ENCODE results near the gene LY86. TPM values are rescaled to one million over a fixed set of nuclear protein-coding genes. Genes with fewer than 3 reads are reported as not detected.

The LY86 gene
- total RNA-seq, 4 donors from 2014 or later, result 1.2 to 1.8 (median 1.3) TPM

- H3K36me3 ChIP-seq, result no peaks in the 10 kb centered on the region
- H3K9me3 ChIP-seq, result no peaks in the 10 kb centered on the region
- TF ChIP-seq POLR2A (IDR thresholded peaks at IDR 0.05; ENCODE audit: low read depth) (no peak), POLR2AphosphoS5 (IDR thresholded peaks at IDR 0.05) (no peak), CTCF (IDR thresholded peaks at IDR 0.05) (no peak), EP300 (IDR thresholded peaks at IDR 0.05) (no peak)
- intact Hi-C loops (cut with DNase I), result no loop called here
- 100% methylated on average over 1 of the region's 1 CpG for WGBS
- DNase-seq (ENCODE audit: extremely low spot score), result no peak
- H3K4me1 ChIP-seq, result peaks cover 0 to 22% (median 3%) of the 10 kb centered on the region in 4 donors
- H3K27me3 ChIP-seq, result no peaks in the 10 kb centered on the region
- H3K4me3 ChIP-seq, result no peak overlapping the region
- H3K27ac ChIP-seq (replicated peaks in 1 of 4), result no peak overlapping the region
Measured at GRCh38 chr6:6587696-6588063, 840 bp upstream of the LY86 start.

- peak; percentile 45 for DNase-seq (ENCODE audit: extremely low spot score)
- Histone ChIP-seq H3K9me3 (no peaks in the 10 kb centered on the region), H3K27ac (replicated peaks in 1 of 4) (no peak overlapping the region), H3K4me1 (peaks cover 0 to 35% (median 3%) of the 10 kb centered on the region in 4 donors), H3K36me3 (no peaks in the 10 kb centered on the region), H3K4me3 (peak overlapping the region in 2 of 4 donors; percentile 3 to 29), H3K27me3 (no peaks in the 10 kb centered on the region)
- intact Hi-C loops (cut with DNase I), result no loop called here
- TF ChIP-seq POLR2A (IDR thresholded peaks at IDR 0.05; ENCODE audit: low read depth) (no peak), EP300 (IDR thresholded peaks at IDR 0.05) (no peak), POLR2AphosphoS5 (IDR thresholded peaks at IDR 0.05) (no peak), CTCF (IDR thresholded peaks at IDR 0.05) (no peak)
- 77% methylated on average over 8 of the region's 8 CpGs for WGBS
Measured at GRCh38 chr6:6588924-6589709, 597 bp downstream of the LY86 start.

- Histone ChIP-seq H3K4me1 (peaks cover 0 to 41% (median 3%) of the 10 kb centered on the region in 4 donors), H3K9me3 (no peaks in the 10 kb centered on the region), H3K4me3 (no peak overlapping the region), H3K27me3 (no peaks in the 10 kb centered on the region), H3K36me3 (no peaks in the 10 kb centered on the region), H3K27ac (replicated peaks in 1 of 4) (no peak overlapping the region)
- intact Hi-C loops (cut with DNase I), result no loop called here
- peak; percentile 57 for DNase-seq (ENCODE audit: extremely low spot score)
- WGBS, result 85% methylated on average over 2 of the region's 2 CpGs
- TF ChIP-seq EP300 (IDR thresholded peaks at IDR 0.05) (no peak), POLR2AphosphoS5 (IDR thresholded peaks at IDR 0.05) (no peak), POLR2A (IDR thresholded peaks at IDR 0.05; ENCODE audit: low read depth) (no peak), CTCF (IDR thresholded peaks at IDR 0.05) (no peak)
Measured at GRCh38 chr6:6590530-6590929, 2.0 kb downstream of the LY86 start.

- DNase-seq (ENCODE audit: extremely low spot score), result peak; percentile 89
- intact Hi-C loops (cut with DNase I), result no loop called here
- no peaks in the 10 kb centered on the region for H3K27me3 ChIP-seq
- H3K9me3 ChIP-seq, result no peaks in the 10 kb centered on the region
- H3K27ac ChIP-seq (replicated peaks in 1 of 4), result peak overlapping the region in 3 of 4 donors; percentile 20 to 59 (median 23)
- H3K4me3 ChIP-seq, result no peak overlapping the region
- H3K36me3 ChIP-seq, result no peaks in the 10 kb centered on the region
- TF ChIP-seq POLR2AphosphoS5 (IDR thresholded peaks at IDR 0.05) (no peak), EP300 (IDR thresholded peaks at IDR 0.05) (no peak), POLR2A (IDR thresholded peaks at IDR 0.05; ENCODE audit: low read depth) (no peak)
- 57% methylated on average over 9 of the region's 9 CpGs for WGBS
- H3K4me1 ChIP-seq, result peaks cover 0 to 53% (median 5%) of the 10 kb centered on the region in 4 donors
Measured at GRCh38 chr6:6591778-6592465, 3.4 kb downstream of the LY86 start.

- Histone ChIP-seq H3K4me3 (no peak overlapping the region), H3K36me3 (no peaks in the 10 kb centered on the region), H3K27ac (replicated peaks in 1 of 4) (peak overlapping the region in 3 of 4 donors; percentile 20 to 59 (median 37)), H3K9me3 (no peaks in the 10 kb centered on the region), H3K4me1 (peaks cover 0 to 52% (median 4%) of the 10 kb centered on the region in 4 donors), H3K27me3 (no peaks in the 10 kb centered on the region)
- TF ChIP-seq EP300 (IDR thresholded peaks at IDR 0.05) (no peak), POLR2AphosphoS5 (IDR thresholded peaks at IDR 0.05) (no peak), CTCF (IDR thresholded peaks at IDR 0.05) (no peak), POLR2A (IDR thresholded peaks at IDR 0.05; ENCODE audit: low read depth) (no peak)
- WGBS, result 68% methylated on average over 1 of the region's 1 CpG
- no peak for DNase-seq (ENCODE audit: extremely low spot score)
- intact Hi-C loops (cut with DNase I), result no loop called here
Measured at GRCh38 chr6:6592826-6593475, 4.4 kb downstream of the LY86 start.
